MM.1S (cell line): ENCODE results near the gene XPO6.

Source experiments
- EZH2 ChIP-seq: fragments of 300-600 bp; sonication (generic); optimal IDR thresholded peaks from 2 replicates; pipeline ENCODE3; 2017; ENCODE audit warnings: low read depth, mild to moderate bottlenecking, antibody characterized with exemption, low read length, mixed read lengths
- EZH2phosphoT487 ChIP-seq: fragments of 300-600 bp; sonication (generic); IDR thresholded peaks from 2 replicates; pipeline ENCODE4 v1.6.1; 2018; ENCODE audit warnings: antibody characterized with exemption, low read length
- TF ChIP-seq, protein P1 (sequence below): fragments of 300-600 bp; sonication (generic); IDR thresholded peaks from 2 replicates; pipeline ENCODE4 v1.5.1; 2016; ENCODE audit warnings: antibody characterized with exemption, low read length, mixed read lengths

DNA sequence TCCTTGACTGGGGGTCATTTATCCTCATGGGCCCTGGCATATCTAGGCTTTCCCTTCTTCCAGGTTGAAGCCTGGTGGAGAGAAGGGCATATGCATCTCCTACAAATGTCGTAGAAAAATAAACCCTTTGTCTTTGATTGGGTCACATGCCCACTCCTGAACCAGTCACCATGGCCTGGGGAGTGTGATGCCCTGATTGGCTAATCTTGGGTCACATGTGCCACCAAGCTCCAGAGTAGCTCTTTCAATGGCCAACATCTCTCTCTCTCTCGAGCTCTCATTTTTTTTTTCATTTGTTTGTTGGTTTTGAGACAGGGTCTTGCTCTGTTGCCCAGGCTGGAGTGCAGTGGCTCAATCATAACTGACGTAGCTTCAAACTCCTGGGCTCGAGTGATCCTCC, 5.6 kb upstream of the XPO6 start:
- TF ChIP-seq EZH2 (no peak), EZH2phosphoT487 (no peak)
- TF ChIP-seq, protein P1, sequence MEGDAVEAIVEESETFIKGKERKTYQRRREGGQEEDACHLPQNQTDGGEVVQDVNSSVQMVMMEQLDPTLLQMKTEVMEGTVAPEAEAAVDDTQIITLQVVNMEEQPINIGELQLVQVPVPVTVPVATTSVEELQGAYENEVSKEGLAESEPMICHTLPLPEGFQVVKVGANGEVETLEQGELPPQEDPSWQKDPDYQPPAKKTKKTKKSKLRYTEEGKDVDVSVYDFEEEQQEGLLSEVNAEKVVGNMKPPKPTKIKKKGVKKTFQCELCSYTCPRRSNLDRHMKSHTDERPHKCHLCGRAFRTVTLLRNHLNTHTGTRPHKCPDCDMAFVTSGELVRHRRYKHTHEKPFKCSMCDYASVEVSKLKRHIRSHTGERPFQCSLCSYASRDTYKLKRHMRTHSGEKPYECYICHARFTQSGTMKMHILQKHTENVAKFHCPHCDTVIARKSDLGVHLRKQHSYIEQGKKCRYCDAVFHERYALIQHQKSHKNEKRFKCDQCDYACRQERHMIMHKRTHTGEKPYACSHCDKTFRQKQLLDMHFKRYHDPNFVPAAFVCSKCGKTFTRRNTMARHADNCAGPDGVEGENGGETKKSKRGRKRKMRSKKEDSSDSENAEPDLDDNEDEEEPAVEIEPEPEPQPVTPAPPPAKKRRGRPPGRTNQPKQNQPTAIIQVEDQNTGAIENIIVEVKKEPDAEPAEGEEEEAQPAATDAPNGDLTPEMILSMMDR = no peak
